ENCODE results near the gene API5. TPM values are rescaled to one million over a fixed set of nuclear protein-coding genes. Genes with fewer than 3 reads are reported as not detected.
A peak's percentile ranks its signal among the peaks of the same experiment; 100 is the strongest.
"Not testable (repeated sequence)": the region's sequence is repeated elsewhere in the genome, so short reads cannot be mapped to it uniquely, and the experiment has no call there.

The API5 gene
- 109 and 151 TPM in 2 replicates for total RNA-seq

GRCh38 chr11:43311791-43312607 lies at the start of gene API5:
Gene API5, plus strand, starts transcription at chr11:43311996. Its CDS starts 132 bp downstream, at chr11:43312128.
- DNase-seq (ENCODE audit: low read depth): peak; percentile 87

- no peak for DNase-seq (ENCODE audit: low read depth)
Observed at GRCh38 chr11:43267856-43268580, 43.8 kb upstream of the API5 start.

- DNase-seq (ENCODE audit: low read depth): no peak
Observed at GRCh38 chr11:43268786-43269185, 43.0 kb upstream of the API5 start.

GRCh38 chr11:43269254-43269918 lies 42.4 kb upstream of the API5 start:
- DNase-seq (ENCODE audit: low read depth): no peak

- DNase-seq (ENCODE audit: low read depth): no peak
Observed at GRCh38 chr11:43270468-43270867, 41.3 kb upstream of the API5 start.

GRCh38 chr11:43278193-43278956 lies 33.4 kb upstream of the API5 start:
- DNase-seq (ENCODE audit: low read depth): peak; percentile 16

- DNase-seq (ENCODE audit: low read depth): peak; percentile 9
Observed at GRCh38 chr11:43282607-43283440, 29.0 kb upstream of the API5 start.

- DNase-seq (ENCODE audit: low read depth): no peak
Observed at GRCh38 chr11:43285826-43286225, 26.0 kb upstream of the API5 start.

GRCh38 chr11:43289368-43289767 lies 22.4 kb upstream of the API5 start:
- DNase-seq (ENCODE audit: low read depth): no peak

GRCh38 chr11:43298397-43298796 lies 13.4 kb upstream of the API5 start:
- no peak for DNase-seq (ENCODE audit: low read depth)

- no peak for DNase-seq (ENCODE audit: low read depth)
Observed at GRCh38 chr11:43315966-43316365, 4.2 kb downstream of the API5 start.

GRCh38 chr11:43316451-43316850 lies 4.7 kb downstream of the API5 start:
- DNase-seq (ENCODE audit: low read depth): peak; percentile 45

- peak; percentile 78 for DNase-seq (ENCODE audit: low read depth)
Observed at GRCh38 chr11:43327987-43328386, 16.2 kb downstream of the API5 start.

GRCh38 chr11:43328482-43328881 lies 16.7 kb downstream of the API5 start:
- DNase-seq (ENCODE audit: low read depth): no peak

- no peak for DNase-seq (ENCODE audit: low read depth)
Observed at GRCh38 chr11:43341159-43341558, 29.4 kb downstream of the API5 start.

- not testable (repeated sequence) for DNase-seq (ENCODE audit: low read depth)
Observed at GRCh38 chr11:43351426-43351825, 39.6 kb downstream of the API5 start.

- DNase-seq (ENCODE audit: low read depth): no peak
Observed at GRCh38 chr11:43354311-43354710, 42.5 kb downstream of the API5 start.

GRCh38 chr11:43356336-43356735 lies 44.5 kb downstream of the API5 start:
- DNase-seq (ENCODE audit: low read depth): no peak

- DNase-seq (ENCODE audit: low read depth): no peak
Observed at GRCh38 chr11:43358279-43358800, 46.5 kb downstream of the API5 start.

- DNase-seq (ENCODE audit: low read depth): peak; percentile 83
Observed at GRCh38 chr11:43358801-43359421, 47.1 kb downstream of the API5 start, which contains the start of gene TTC17. Gene TTC17, plus strand, starts transcription at chr11:43358920. Its CDS starts 35 bp downstream, at chr11:43358955.

Measured in renal cortical epithelial cell (primary cell).